NOMO-1 treated with dmso at 0.1 percent for 144 hours (cell line): ENCODE measurements around the gene ERF.

Source experiments
- DNase-seq: peaks from one replicate; lab custom pipeline; 2025; ENCODE audit not compliant: unreplicated experiment; lab: John Stamatoyannopoulos, UW

The ERF gene

GRCh38 chr19:42287017-42287826 is 32.3 kb upstream of the ERF start:
- no peak for DNase-seq

GRCh38 chr19:42286349-42287016 is 31.6 kb upstream of the ERF start:
- DNase-seq = no peak

- no peak for DNase-seq
Measured at GRCh38 chr19:42285988-42286348, 31.0 kb upstream of the ERF start.

- no peak for DNase-seq
Measured at GRCh38 chr19:42285541-42285941, 30.6 kb upstream of the ERF start.

GRCh38 chr19:42284591-42285341 is 29.8 kb upstream of the ERF start:
- DNase-seq = no peak

GRCh38 chr19:42284066-42284501 is 29.2 kb upstream of the ERF start:
- DNase-seq = peak; percentile 69

GRCh38 chr19:42283188-42284065 is 28.5 kb upstream of the ERF start:
- DNase-seq = peak; percentile 87

GRCh38 chr19:42282819-42283187 is 27.9 kb upstream of the ERF start:
- no peak for DNase-seq

GRCh38 chr19:42281827-42282762 is 27.2 kb upstream of the ERF start:
- no peak for DNase-seq

GRCh38 chr19:42281146-42281826 is 26.4 kb upstream of the ERF start:
- peak; percentile 28 for DNase-seq

- no peak for DNase-seq
Measured at GRCh38 chr19:42280815-42281145, 25.9 kb upstream of the ERF start.

- DNase-seq = peak; percentile 79
Measured at GRCh38 chr19:42279902-42280814, 25.2 kb upstream of the ERF start.

GRCh38 chr19:42279155-42279901 is 24.4 kb upstream of the ERF start:
- DNase-seq = no peak

GRCh38 chr19:42278452-42279154 is 23.7 kb upstream of the ERF start:
- no peak for DNase-seq

GRCh38 chr19:42277821-42278451 is 23.0 kb upstream of the ERF start:
- DNase-seq = no peak

GRCh38 chr19:42276821-42277220 is 21.9 kb upstream of the ERF start:
- DNase-seq = no peak

- DNase-seq = no peak
Measured at GRCh38 chr19:42276284-42276683, 21.4 kb upstream of the ERF start.
